Loucy (cell line): ENCODE data around the gene DXO.
"Not testable (repeated sequence)": the region's sequence is repeated elsewhere in the genome, so short reads cannot be mapped to it uniquely, and the experiment has no call there.

ENCODE experiments used
- CTCF ChIP-seq: fragments of 200-600 bp; sonication (generic); conservative IDR thresholded peaks from 2 replicates; pipeline ENCODE4 v1.5.1; 2014; ENCODE audit warnings: mild to moderate bottlenecking, antibody characterized with exemption, low read length
- EZH2phosphoT487 ChIP-seq: fragments of 200-600 bp; IDR thresholded peaks from 2 replicates; pipeline ENCODE4 v1.6.1; 2018; ENCODE audit warnings: antibody characterized with exemption, mild to moderate bottlenecking, moderate library complexity, borderline replicate concordance

GRCh38 chr6:32008037-32008436, 36.1 kb upstream of the DXO start:
- TF ChIP-seq CTCF, EZH2phosphoT487: not testable (repeated sequence)
